GM21423 (cell line): Measurements from ENCODE around the gene NLGN1.
A peak's percentile ranks its signal among the peaks of the same experiment; 100 is the strongest.
"Not testable (repeated sequence)": the region's sequence is repeated elsewhere in the genome, so short reads cannot be mapped to it uniquely, and the experiment has no call there.

Source experiments
- ATAC-seq: cut with Tn5 transposase; IDR thresholded peaks from one replicate; pipeline ENCODE4 v1.9.1; 2021; ENCODE audit warnings: mild to moderate bottlenecking, moderate library complexity; ENCODE audit not compliant: unreplicated experiment

Gene NLGN1

DNA sequence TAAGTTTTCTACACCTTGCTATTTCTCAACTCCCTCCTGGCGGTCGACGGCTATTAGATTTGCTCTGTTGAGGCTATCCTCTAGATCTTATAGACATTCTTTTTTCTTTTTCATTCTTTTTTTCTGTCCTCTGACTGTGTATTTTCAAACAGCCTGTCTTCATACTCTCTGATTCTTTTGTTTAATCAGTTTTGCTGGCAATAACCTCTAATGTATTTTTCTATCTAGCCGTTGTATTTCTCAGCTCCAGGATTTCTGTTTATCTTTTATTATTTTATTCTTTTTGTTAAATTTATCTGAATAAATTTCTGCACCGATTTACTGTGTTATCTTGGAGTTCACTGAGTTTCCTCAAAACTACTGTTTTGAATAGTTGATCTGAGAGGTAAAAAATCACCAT, 31.5 kb downstream of the NLGN1 start:
- ATAC-seq = no peak

DNA sequence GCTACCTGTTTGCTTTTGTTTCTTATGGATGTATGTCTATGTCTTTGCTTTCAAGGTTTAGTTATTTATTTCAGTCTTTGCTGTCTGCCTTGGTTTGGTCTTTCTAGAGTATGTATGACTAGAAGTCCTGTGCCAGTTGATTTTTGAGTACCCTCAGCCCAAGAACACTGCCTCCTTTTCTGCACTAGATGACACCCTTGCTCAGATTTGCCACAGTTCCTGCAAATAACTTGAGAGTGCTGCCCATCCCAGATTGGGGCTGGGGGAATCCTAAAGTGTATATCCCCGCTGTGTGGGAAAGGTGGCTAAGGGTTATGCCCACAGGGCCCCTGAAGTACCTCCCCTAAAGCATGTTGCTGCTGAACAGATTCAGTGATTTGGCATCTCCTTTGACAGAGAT, 32.0 kb downstream of the NLGN1 start:
- no peak for ATAC-seq

GRCh38 chr3:173430576-173430975, 33.0 kb downstream of the NLGN1 start:
- no peak for ATAC-seq

DNA sequence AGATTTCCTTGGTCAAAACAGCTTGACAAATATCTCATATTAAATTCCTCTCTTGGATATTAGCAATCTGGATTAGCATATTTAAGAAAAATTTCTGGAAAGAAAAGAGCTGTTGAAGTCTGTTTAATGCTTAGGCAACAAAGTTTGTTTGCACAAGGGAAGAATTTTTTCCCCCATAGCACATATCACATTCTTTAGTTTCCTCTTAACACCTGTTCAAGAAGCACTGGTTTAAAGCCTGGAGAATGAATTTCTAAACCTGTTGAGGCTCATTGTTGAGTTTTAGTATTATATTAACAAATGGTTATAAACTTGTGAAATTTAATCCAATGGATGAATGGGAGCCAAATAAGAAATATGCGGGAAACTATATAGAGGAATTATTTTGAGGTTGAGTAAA, 41.5 kb downstream of the NLGN1 start:
- no peak for ATAC-seq

- ATAC-seq = no peak
These were observed 43.0 kb downstream of the NLGN1 start for GRCh38 chr3:173440514-173440913.

DNA sequence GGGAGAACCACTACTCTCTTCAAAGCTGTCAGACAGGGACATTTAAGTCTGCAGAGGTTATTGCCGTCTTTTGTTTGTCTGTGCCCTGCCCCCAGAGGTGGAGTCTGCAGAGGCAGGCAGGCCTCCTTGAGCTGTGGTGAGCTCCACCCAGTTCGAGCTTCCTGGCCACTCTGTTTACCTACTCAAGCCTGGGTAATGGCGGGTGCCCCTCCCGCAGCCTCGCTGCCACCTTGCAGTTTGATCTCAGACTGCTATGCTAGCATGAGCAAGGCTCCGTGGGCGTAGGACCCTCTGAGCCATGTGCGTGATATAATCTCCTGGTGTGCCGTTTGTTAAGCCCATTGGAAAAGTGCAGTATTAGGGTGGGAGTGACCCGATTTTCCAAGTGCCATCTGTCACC, 54.0 kb downstream of the NLGN1 start:
- ATAC-seq = not testable (repeated sequence)

DNA sequence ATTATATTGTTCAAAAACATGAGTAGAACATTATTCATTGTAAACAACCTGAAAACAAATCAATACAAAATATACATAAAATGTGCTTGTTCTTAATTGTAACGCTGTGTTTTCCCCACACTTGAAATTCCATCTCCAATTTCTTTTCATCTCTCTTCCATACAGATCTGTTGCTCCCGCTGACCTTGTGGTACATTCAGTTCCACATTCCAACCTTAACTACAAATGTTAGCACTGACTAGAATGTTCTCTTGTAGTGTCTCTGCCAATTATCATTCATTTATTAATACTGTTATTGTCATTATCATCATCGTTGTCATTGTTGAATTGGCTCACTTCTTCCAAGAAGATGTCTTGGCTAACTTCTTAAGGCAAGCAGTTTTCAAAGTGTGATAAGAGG, 65.7 kb downstream of the NLGN1 start:
- ATAC-seq = no peak

GRCh38 chr3:173465112-173465511, 67.6 kb downstream of the NLGN1 start:
- no peak for ATAC-seq

DNA sequence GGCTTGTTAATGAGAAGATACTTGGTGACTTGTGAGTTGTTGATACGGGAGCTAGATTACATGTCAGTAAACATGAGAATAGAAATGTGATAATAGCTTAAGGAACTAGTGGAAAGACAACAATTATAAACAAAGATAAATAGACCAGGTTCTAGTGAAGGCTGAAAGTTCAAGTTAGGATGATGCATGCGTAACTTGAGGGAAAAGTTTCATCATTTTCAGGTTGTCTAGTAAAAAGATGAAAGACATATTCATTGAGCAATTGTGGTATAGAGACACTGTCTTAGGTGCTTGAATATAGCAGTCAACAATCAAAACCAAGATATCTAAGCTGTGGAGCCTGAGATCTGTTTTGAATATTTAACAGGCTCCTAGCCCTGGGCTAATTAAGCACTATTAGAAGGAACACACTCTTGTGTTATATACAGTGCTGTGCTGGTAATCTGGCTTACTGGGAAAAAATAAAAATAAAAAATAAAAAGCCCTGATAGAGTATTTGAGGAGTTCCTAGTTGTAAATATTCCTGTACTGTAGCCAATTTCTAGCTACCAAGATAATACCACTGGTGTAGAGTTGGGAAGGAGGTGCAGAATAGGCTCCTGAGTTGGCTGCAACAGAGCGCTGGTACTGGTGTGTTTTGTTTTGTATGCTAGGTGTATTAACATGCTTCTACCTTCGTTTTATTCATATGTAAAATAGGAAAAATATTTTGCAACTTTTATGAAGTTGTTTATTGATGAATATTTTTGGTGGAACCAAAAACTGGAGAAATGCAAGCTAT, 68.5 kb downstream of the NLGN1 start:
- no peak for ATAC-seq

DNA sequence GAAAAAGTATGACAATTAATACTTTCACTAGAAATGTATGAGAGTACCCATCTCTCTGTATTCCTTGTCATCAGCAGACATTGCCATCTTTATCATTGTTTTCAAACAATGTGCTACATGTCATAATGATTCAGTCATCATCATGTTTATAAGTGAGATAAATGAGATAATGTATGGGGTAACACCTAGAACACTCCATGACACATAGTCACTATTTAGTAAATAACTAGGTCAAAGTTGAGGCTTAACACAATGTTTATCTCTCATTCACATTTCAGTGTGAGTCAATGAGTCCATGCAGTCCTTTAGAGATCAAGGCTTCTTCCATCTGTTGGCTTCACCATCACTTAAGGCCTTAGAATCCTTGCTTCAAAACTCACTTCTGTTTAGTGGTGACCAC, 70.0 kb downstream of the NLGN1 start:
- no peak for ATAC-seq

DNA sequence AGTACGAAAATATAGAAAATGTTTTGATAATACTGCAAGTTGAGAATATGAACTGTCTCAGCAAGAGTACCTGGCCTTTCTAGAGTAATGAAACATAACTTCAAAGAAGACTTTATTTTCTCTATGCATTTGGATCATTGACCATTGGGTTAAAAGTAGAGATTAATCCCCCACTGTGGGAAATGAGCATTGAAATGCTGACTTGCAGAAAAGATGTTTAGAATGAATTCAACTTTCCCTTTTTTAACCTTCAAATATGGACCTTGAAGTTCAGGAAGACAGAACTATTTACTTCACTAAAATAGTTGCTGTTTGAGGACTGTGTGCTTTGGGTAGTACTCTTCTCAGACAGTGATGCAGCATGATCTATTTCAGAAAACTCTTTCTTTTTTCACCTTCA, 75.7 kb downstream of the NLGN1 start:
- no peak for ATAC-seq

- ATAC-seq = no peak
These were observed 81.8 kb downstream of the NLGN1 start for GRCh38 chr3:173479301-173479700.

DNA sequence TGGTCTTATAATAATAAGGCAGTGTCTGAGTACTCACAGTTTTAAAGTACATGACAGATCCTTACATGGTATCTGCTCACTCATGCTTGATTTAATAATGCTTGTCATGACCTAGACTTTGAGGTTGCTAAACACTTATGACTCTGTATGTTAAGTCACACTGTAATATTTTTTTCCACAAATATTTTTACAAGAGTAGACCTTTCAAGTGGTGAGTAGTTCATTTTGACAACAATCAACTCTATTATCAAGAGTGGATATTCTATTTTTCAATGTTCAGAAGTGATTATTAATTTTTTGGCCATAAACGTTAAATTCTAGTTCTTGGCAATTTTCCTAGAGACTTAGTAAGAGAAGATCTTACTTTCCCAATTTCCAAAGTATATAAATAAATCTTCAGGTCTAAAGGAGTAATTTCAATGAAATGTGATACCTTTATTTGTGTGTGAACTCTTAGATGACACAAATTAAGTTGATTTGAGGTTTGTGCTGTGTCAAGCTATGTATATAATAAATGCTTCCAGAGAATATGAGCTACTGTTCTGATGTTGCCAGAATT, 104.5 kb downstream of the NLGN1 start:
- no peak for ATAC-seq

- no peak for ATAC-seq
These were observed 105.5 kb downstream of the NLGN1 start for GRCh38 chr3:173502983-173503568.

DNA sequence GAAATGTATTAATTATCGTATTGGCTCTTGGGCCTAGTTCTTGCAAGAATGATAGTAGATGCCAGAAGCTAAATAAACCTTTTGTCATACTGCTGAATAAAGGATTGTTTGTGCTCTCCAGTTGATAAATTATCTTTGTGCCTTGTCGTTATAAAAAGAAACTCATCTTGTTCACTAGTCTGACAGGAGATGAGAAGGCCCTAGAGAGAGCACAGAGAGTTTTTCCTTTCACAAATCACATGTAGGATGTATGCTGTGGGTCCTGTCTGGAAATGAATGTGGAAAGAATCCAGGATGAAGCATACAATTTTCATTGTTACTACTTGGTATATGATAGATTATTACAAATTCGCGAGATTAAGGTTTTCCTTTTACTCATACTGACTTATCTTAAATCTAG, 113.0 kb downstream of the NLGN1 start:
- ATAC-seq = no peak

DNA sequence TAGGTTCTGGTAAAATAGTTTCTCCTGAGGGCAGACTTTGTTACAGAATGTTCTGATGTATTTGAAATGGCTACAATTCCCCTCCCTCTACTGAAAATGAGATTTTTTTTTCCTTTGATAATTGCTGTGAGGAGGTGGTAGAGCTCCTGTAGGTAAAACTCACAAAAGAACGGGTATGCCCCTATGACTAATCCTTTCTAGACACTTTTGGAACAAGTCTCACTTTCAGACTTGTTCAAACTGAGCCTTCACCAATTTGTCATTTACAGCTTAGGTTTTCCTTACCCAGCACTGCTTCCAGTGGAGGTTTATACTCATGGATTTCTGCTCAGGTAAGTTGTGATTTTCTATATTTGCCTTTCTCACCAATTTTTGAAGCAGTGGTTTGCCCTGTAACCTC, 115.6 kb downstream of the NLGN1 start:
- no peak for ATAC-seq

GRCh38 chr3:173529062-173529711, 131.6 kb downstream of the NLGN1 start:
- peak; percentile 90 for ATAC-seq

DNA sequence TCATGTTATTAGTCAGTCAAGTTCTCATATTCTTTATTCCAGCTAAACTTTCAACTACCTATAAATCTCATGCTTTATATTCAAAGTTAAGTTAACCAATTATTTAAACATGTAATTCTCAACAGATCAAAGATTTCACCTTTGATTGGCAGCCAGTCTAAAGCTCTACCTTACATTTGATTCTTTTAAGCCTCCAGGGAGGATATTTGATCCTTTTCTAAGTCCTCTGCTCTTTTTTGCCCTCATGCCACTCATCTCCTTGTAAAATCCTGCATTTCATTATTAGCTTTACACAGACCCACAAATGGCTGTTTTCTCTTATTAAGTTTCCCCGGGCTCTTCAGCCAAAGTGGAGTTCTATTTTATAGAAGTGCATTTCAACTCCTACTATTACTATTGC, 134.1 kb downstream of the NLGN1 start:
- ATAC-seq = no peak

DNA sequence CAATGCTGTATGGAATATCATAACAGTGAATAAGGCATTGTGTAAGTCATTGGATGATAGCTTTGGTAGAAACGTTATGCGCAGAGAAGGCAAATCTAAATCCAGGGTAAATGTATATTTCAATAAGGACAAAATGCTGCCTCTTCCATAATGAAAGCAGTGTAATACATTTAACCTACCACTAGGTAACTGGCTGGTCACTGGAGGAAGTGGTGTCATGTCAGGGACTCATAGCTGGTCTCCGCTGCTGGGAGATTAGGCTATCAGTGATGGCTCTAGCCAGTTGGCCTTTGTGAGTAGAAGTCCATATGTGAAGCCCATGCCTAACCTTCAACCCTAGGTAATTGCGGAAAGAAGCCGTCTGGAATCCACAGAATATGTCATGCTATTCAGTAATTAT, 140.9 kb downstream of the NLGN1 start:
- no peak for ATAC-seq

DNA sequence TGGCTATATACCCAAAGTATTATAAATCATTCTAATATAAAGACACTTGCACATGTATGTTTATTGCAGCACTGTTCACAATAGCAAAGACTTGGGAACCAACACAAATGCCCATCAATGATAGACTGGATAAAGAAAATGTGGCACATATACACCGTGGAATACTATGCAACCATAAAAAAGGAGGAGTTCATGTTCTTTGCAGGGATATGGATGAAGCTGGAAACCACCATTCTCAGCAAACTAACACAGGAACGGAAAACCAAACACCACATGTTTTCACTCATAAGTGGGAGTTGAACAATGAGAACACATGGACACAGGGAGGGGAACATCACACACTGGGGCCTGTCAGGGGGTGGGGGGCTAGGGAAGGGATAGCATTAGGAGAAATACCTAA, 148.0 kb downstream of the NLGN1 start:
- not testable (repeated sequence) for ATAC-seq

- ATAC-seq = no peak
These were observed 149.5 kb downstream of the NLGN1 start for GRCh38 chr3:173547070-173547469.

- ATAC-seq = no peak
These were observed 150.7 kb downstream of the NLGN1 start for GRCh38 chr3:173548261-173548660.
